CD4-positive, alpha-beta T cell treated with Interleukin-15 for 1 hour (primary cell): ENCODE measurements around the gene NPHP4.

Source experiments
- DNase-seq: peaks from one replicate; pipeline ENCODE4 v3.0.0-alpha.2; 2020

NPHP4 gene

DNA sequence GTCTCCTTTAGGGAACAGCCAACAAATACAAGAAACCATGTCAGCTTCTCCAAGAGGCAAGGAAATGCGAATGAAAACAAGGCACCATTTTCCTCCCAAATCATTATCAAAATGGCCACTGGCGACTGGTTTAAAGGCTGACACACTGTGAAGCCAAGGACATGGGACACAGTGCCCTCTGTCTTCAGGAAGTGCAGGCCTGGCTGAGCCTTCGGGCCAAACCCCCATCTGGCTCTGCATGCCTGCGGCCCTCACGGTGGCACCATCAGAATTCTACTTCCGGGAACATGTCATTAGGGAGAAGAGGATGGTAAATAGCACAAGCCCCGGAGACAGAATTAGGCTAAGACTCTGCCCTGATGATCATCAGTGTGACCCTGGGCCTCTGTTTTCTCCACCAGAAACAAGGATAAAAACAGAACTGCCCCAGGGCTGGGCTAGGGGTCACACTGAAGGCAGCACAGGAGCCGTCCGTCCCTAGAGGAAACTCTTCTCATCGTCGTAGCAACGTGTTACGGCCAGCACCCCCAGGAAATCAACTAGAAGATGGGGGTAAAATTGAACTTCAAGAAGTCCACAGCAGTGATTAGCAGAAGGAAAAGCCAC lies 103.5 kb downstream of the NPHP4 start:
- no peak for DNase-seq

DNA sequence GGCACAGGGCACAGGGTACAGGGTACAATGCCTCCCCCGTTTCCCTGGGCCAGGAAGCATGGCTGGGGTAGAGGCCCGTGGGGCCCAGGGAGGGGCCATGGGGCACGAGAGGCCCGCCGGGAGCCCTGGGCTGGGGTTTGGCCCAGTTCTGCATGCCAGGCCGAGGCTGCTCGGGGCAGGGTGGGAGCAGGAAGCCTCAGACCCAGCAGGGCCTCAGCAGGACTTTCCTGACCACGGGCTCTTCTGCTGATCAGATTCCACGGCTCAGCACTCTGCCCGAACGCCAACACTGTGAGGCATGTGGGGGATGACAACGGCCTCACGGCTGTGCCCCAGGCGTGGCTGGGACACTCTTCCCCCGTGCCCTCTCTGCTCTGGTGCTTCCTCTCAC lies 104.3 kb downstream of the NPHP4 start:
- no peak for DNase-seq

DNA sequence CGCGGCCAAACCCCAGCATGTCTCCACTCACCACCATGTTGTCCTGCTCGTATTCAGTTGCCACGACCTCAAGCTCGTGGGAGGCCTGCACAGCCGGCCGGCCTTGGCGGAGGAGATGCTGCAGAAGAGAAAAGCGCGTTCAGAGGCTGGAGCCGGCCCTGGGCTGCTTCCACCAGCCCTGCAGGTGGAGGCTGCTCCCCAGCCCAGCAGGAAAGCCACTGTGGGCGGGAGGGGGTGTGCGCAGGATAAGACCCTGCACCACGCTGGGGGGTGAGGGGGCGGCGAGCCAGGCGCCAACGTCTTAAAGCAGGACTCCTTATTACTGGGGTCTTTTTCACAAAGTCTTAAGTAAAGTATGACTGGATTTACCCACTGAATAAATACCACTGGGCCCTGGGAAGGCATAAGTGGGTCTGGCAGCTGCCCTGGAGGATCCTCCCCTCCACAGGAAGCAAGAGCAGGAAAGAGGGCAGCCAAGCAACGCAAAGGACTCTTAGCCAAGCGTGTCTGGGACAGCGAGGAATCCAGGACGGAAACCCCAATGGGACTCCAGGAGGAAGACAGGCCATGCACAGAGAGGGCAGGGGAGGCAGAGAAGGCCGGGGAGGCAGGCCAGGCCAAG lies 104.8 kb downstream of the NPHP4 start:
- no peak for DNase-seq

DNA sequence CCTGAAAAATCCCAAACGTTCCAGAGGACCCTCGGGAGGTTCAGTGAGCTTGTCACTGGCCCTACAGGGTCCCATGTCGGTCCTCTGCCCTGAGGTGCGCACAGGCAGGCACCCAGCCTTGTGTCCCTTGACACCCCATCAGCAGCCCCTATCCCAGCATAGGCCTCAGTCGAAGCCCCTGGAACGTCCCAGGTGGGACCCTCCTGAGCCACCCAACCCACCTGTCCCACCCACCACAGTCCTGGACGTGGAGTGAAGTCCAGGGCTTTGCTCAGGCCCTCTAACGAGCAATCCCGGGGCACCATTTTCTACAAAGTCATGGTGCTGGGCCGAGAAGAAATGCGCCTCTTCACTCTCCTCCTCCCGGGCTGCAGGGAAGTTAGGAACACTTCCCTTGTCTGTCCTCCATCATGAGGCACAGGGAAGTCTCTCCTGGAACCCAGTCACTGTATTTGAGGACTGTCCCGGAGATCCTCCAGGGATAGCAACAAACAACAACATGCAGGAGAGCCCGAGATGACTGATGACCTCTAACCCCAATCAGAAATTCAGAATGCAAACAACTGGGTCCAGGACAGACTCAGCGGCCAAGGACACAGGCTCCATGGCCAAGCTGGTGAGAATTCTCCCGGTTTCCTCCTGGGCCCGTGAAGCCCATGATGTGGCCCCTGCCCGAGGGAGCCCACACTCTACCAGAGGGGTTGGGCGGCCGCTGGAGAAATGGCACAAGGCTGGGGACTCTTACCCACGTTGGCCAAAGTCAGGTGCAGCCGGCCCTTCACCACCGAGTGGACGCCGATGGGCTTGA lies 105.5 kb downstream of the NPHP4 start:
- DNase-seq = no peak

DNA sequence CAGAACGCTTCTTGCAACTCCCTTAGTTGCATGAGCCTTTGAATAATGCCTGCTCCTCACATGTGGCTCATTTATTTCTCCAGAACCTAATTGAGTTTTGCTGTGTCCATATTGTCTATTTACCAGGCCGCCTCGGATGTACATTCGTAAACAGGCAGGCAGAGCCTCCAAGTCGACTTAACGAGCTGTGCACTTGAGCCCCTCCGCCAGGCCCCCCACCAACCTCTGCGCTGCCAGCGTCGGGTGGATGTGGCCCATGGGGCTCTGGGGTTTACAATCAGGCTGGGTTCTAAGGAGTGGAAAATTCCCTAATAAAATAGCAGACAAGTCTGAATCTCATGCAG lies 106.1 kb downstream of the NPHP4 start:
- no peak for DNase-seq

DNA sequence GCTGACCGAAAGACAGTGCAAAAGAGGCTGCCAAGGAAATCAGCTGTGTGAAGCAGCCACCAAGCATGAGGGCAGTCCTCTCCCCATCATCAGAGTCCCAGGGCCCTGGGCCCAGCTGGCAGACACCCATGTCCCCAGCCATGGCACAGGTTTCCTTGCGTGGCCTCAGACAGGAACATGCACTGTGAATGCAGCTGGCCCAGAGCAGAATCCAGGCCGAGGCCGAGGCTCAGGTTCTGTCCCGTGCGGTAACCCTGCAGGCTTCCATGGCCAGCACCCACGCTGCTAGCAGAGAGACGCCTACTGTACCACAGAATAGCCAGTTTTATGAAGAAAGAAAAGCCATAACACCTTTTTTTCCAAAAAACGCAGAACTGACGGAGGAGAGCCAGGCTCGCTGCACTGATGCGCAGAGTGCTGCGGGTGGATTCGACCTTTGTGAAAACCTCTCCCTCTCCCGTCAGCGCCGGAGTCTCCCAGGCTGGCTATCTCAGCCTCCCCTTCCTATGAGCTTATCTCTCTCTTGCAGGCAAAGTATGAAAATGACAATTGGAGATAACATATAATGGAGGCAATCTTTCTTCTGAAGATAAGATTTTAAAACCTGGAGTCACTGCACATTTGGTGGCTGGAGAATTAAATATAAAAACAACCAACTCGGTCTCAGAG lies 106.6 kb downstream of the NPHP4 start:
- DNase-seq = no peak

DNA sequence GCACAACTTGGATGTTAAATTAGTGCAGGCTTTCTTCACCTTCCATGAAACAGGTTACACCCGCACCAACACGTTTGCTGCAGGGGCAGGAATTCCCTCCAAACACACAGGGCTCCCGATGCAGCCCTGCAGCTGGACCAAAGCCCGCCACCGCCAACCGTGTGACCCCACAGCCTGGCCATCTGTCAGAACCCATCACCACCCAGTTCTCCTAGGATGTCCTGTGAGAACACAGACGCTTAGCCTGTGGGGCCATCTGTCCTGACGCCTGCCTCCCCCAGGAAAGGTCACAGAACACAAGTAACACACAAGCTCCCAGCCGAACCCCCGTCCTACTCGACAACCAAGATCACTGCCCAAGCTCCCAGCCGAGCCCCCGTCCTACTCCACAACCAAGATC lies 108.1 kb downstream of the NPHP4 start:
- no peak for DNase-seq

DNA sequence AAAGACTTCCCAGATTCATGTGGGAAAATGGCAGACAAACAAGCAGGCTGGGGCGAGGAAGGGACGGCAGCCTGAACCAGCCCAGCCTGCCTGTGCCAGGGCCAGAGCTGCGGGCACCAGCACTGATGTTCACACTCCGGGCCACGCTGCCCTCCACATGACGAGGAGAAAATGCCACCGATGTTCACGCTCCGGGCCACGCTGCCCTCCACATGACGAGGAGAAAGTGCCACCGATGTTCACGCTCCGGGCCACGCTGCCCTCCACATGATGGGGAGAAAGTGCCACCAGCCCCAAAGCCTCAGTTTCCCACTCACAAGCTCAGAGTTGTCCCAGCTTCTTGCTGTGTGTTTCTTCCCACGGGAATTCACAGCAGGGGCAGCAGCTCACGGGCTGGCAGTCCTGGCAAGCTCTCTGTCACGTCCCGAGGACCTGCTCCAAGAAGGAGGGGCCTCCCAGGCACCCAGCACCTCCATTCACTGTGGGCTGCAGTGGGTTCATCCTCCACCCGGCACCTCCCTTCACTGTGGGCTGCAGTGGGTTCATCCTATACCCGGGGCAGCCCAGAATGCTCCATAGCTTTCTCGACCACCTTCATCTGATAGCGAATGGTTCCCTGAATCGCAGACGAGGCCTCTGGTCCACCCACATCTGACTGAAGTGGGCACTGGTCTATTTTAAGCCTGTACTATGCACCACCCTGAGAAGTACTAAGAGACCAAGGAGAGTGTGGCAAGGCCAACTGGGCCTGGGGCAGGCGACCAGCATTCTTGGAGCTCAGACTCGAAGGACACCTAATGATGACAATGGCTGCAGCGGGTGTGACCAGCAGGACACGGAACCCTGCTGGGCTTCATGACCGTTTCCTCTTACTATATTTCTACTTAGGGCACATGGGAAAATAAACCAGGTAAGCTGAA lies 108.8 kb downstream of the NPHP4 start:
- no peak for DNase-seq

DNA sequence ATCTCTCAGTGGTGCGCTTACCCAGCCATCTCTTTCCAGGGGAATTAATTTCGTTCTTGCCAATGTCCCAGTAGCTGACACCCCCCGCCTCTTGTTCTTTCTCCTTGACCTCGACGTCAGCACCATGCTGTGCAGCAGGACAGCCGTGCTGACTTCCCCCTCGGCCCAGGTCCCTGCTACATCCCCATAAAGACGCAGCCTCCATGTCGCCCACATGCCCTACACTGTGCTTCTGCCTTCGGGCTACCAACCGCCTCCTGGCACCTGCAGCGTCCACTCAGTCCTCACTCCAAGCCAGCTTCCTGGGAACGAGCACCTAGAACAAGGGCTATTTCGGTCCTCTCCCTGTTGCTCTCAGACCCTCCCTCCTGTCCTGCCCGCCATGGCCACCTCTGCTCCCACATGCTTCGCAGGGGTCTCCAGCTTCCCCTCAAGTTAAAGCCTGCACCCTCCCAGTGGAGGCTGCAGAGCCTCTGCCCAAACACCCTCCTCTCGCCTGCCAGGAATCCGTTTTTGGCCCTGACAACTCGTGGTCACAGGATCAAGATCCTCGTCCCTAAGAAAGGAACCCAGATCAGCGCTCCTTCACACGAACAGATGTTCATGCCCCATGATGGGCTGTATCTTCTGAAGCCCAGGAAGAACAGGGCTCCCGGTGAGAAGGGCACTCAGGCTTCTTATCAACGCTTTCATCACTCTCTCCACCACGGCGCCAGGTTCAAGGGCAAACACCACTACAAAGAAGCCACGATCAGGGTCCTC lies 109.7 kb downstream of the NPHP4 start:
- DNase-seq = no peak

DNA sequence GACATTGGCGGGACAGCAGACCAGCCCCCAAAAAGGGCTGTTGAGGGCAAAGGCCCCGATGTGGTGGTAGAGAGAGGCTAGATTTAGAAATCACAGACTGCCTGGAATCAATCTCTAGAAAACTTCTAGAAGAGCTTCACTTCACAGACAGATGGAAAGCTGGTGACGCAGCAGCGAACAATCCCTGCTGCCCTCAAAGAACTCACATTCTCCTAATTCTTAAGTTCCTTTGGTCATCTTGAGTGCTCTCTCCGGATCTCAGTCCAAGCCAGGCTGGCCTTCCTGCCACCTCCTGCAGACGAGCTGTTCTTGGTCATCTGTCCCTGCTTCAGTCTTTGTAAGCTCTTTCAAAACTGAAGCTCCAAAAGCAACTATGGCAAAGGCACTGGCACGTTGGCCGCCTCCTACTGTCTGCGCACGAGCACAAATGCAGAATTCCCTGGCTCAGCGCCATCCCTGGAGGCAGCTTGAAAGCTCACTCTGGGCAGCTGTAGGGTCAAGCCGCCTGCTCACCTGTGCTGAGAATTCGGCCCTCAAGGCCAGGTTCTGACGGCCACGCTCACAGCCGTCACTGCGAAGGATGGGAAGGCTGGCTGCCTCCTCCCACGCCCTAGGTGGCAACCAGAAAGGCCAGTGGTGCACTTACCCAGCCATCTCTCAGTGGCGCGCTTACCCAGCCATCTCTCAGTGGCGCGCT lies 110.6 kb downstream of the NPHP4 start:
- DNase-seq = no peak

DNA sequence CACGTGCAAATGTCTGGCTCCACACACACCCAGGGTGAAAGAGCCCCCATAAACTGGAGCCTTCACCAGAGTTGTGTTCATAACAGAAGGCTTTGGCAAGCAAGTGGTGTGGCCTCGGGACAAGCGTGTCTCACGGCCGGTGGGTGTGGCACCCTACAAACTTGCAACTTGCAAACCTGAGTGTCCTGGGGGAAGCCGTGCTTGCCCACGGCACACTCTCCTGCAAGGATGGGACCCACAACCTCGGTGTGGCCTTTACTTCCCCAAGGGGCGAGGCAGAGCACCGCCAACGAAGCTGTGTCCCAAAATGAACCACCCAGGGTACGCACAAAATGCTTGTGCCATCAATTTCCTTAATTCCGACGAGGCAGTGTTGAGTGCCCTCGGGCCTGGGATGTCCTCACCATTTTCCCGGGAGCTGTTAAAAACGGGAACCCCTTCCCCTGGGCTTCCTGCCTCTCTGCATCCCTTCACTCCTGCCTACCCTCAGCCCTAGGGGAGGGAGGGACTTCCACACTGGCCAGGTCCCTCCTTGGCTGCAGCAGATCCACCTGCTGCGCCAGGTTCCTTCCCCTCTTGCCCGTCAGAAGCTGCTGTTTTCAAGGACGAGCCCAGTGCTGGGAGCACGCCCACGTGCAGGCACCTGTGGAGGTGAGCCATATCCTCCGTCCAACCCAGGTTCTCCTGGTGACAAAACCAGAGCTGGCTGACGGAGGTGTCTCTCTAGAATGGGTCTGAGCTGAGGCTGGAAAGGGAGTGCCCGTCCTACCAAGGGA lies 111.4 kb downstream of the NPHP4 start:
- no peak for DNase-seq

DNA sequence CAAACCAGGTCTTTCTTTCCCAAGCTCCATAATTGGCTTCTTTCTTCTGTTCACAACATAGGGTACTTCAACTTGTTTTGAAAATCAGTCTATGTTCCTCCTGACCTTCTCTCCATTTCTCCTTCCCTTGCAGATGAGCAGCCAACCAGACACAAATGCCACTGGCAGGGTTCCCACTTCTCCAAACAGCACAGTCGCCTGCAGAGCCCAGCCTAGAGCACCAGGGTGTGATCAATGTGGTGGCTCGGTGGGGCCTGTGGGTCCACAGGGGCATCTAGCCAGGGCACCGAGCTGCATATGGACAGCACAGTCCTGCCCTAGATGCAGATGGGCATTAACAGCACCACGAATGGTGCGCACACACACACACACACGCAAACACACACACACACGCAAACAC lies 112.8 kb downstream of the NPHP4 start:
- DNase-seq = no peak

DNA sequence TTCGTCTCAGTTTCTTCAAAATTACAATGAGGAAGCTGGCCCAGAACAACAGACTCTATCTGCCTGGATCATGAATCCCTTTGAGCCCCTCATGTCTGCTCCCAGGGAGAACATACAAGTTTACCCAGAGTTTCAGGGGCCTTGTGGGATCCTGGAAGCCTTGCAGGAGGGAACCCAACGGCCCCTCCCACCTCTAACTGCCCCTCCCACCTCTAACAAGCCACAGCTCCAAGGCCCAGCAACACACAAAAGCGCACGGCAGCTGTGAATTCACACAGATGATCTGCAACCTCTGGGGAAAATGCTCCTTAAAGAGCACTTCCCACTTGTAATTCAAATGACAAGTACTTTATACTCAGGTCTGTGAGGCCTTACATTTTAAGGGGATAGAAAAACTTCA lies 113.3 kb downstream of the NPHP4 start:
- no peak for DNase-seq

DNA sequence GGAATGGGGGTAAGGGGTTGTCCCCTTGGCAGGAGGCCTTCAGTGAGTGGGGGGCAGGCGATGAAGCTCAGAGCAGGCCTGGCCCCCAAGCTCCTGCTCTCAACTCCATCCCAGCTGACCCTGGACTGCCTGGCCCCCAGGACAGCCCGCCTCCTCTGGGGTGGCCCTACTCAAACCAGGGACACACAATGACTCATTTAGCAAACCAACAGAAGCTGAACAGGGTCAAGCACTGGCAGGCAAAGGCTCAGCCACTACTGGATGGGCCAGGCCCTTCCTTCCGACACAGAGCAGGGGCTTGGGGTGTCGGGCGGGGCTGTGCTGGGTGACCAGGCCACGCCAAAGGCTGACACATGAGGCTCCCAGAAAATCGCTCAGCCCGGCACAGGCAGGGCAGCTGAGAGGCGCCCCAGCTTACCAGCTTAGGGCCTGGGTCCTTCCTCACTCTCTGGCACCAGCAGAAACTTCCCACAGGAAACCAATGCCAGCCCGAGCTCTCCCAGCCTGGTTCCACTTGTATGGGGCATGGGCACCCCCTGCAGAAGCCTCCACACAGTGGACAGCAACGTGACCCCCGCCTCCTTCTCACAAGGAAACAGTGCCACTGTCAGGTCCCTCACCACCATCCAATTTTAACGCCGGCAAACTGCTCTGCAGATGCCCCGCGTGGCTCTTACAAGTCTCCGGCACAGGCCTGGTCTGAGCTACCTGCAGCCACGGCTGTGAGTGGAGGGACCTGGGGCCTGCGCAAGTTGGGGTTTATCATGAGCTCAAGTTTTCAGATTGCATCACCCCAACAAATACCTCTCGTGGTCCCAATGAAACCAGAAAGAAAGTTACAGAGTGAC lies 114.3 kb downstream of the NPHP4 start:
- no peak for DNase-seq

DNA sequence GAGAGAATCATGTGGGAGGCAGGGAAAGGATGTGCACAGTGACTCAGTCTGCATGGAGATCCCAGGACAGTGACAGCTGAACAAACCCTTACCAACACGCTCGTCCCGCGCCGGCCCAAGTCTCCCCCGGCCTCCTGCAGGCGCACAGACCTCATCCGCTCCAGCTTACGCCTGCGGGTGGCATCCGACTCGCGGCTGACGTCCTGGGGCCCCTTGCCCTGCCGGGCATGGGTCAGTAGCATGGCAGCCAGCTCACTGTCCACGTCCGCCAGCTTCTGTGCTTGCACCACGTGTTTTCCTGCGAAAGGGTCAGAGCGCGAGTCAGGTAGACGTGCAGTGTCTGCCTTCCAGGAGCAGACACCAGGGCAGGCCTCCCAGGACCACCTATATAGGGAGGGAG lies 115.2 kb downstream of the NPHP4 start:
- DNase-seq = no peak

DNA sequence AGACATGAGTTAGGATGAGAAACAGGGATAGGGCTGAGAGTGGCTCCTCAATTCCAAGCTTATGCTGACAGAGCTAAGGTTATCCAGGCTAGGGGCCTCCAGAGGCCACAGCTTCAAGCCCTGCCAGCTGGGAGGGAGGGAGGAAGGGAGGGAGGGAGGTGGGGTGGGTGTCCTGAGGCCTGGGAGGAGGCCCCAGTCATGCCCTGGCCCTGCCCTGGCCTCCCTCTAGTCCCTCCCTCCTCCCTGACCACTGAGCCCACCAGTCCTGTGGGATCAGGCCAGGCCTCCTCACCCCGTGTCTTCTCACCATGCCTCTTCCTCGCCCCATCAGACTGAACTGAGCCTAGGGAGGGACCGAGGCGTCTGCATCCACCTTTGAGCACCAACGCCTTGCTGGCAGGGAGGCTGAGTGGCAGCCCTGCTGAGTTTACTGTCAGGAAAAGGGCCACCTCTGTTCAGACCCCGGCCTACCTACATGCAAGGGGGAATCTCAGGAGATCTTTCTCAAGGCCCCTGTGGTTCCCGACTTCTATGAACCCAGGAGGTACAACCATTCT lies 116.1 kb downstream of the NPHP4 start:
- DNase-seq = no peak

DNA sequence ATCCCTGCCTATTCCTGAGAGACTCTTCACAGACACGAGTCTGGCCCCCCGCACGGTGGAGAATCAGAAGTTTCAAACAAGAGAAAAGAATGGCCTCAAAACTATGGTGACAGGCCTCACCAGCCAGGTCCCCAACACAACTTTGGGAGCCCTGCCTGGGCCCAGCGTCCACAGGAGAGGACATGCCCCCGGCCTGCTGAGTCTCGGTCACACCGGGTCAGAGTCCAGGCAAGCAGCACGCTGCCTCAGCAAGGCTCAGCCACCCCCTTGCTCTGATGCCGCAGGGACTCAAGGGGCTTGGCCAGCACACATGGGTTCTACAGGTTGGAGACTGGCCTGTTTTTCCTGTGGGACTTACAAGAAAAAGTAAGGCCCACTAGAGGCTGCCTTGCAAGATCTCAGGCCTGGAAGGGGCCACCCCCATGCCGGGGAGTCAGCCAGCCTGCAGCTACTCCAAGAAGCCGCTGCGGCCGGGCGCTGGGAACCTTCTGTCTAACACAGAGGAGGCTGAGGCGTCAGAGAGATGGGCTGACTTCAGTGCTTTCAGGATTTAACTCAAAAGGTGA lies 116.8 kb downstream of the NPHP4 start:
- no peak for DNase-seq

DNA sequence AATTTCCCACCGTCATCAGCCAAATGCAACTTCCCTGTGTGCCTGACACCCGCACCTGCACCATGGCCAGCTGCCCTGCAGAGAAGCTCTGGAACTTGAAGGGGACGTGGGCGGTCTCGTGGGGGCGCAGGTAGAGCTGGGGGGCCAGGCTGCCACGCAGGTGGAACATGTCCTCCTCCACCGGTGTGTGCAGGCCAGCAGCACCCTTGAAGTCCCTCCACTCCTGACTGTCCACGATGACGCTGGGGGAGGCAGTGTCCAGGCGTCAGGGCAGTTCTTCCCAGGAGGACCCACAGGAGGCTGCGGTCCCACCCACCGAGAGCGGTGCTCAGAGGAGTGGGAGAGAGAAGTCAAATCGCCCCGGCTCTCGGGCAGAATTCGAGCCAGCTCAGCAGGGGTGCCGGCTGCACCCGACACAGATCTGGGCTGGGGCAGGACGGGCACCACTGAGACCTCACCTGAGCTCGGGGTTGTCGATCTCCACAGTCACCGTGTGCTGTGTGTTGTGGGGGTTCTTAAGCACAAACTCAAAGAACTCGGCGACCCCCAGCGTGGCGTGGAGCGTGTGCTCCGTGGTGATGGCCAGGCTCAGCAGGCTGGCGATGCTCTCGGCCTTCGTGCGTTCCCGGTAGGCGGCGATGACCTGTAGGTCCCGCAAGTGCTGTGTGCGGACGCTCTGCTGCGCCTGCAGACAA lies 117.7 kb downstream of the NPHP4 start:
- no peak for DNase-seq
